Stimulated activated CD4-positive, alpha-beta T cell treated with anti-CD3 and anti-CD28 coated beads, Interleukin-12 subunit alpha, Interleukin-12 subunit beta, amount 100 ng/mL, for 24 hours (primary cell): ENCODE results near the gene SYTL4.

ENCODE experiments used
- DNase-seq, 2 experiments: peaks; one replicate each; pipeline ENCODE4 v3.0.0-alpha.2; 2020; ENCODE audit warnings: low read depth in 2 of 2

The SYTL4 gene

GRCh38 chrX:100648458-100649417 is 83.2 kb downstream of the SYTL4 start:
- DNase-seq = no peak

- DNase-seq = no peak
These were observed 84.2 kb downstream of the SYTL4 start for GRCh38 chrX:100647739-100648138.

GRCh38 chrX:100647095-100647494 is 84.8 kb downstream of the SYTL4 start:
- DNase-seq = no peak

GRCh38 chrX:100645106-100645505 is 86.8 kb downstream of the SYTL4 start:
- no peak for DNase-seq

GRCh38 chrX:100643956-100644860 is 87.7 kb downstream of the SYTL4 start, which contains the start of gene SRPX2:
Gene SRPX2 (plus strand): TSS chrX:100644199. CDS start chrX:100646323, 2,124 bp downstream.
- DNase-seq = no peak

GRCh38 chrX:100643212-100643611 is 88.7 kb downstream of the SYTL4 start:
- DNase-seq = no peak

GRCh38 chrX:100642290-100642689 is 89.6 kb downstream of the SYTL4 start:
- DNase-seq = no peak

- DNase-seq = peak; percentile 46 to 77
These were observed 95.5 kb downstream of the SYTL4 start, which contains the start of gene TSPAN6 for GRCh38 chrX:100636321-100636991. Gene TSPAN6 (minus strand): TSS chrX:100636806. CDS start chrX:100636694, 112 bp downstream.

- DNase-seq = no peak
These were observed 96.0 kb downstream of the SYTL4 start for GRCh38 chrX:100635989-100636320.

GRCh38 chrX:100635040-100635439 is 96.9 kb downstream of the SYTL4 start:
- DNase-seq = no peak

- DNase-seq = no peak
These were observed 105.9 kb downstream of the SYTL4 start for GRCh38 chrX:100625985-100626491.
